Sigmoid colon (tissue), 7 donors: ENCODE measurements around the gene MYH11. TPM values are rescaled to one million over a fixed set of nuclear protein-coding genes. Genes with fewer than 3 reads are reported as not detected.

Experiments used
- DNase-seq: peaks from one replicate; pipeline ENCODE4 v3.0.0-alpha.2; 2019
- H3K27ac ChIP-seq, 4 donors: fragments of 200-600 bp; sonication (generic); one replicate each; pipeline ENCODE4 v1.5.1; 2016 to 2019; ENCODE audit warnings: mild to moderate bottlenecking in 1 of 4
- H3K27me3 ChIP-seq, 3 donors: fragments of 200-600 bp; sonication (generic); one replicate each; pipeline ENCODE4 v1.5.1; 2019; ENCODE audit warnings: mild to moderate bottlenecking in 1 of 3
- H3K36me3 ChIP-seq, 4 donors: fragments of 200-600 bp; sonication (generic); one replicate each; pipeline ENCODE4 v1.5.1; 2016 to 2019
- H3K4me1 ChIP-seq, 4 donors: fragments of 200-600 bp; sonication (generic); one replicate each; pipeline ENCODE4 v1.5.1; 2017 to 2019
- H3K4me3 ChIP-seq, 4 donors: fragments of 200-600 bp; sonication (generic); one replicate each; pipeline ENCODE4 v1.5.1; 2017 to 2019; ENCODE audit warnings: mild to moderate bottlenecking in 2 of 4, moderate library complexity in 1 of 4
- H3K9me3 ChIP-seq, 4 donors: fragments of 200-600 bp in 3 of 4; sonication (generic) in 3 of 4; one replicate each; pipeline versions ENCODE4 v1.5.1 to v1.6.1; 2013 to 2019
- EP300 ChIP-seq, 4 donors: sonication (generic); formaldehyde crosslinking; IDR thresholded peaks; one replicate each; pipeline ENCODE4 v1.6.1; 2017; ENCODE audit warnings: antibody characterized with exemption in 4 of 4
- POLR2A ChIP-seq, 2 donors: fragments of 450-650 bp; IDR thresholded peaks; one replicate each; pipeline ENCODE4 v1.6.1; 2016; ENCODE audit warnings: antibody characterized with exemption in 2 of 2, mild to moderate bottlenecking in 2 of 2, moderate library complexity in 2 of 2
- POLR2AphosphoS5 ChIP-seq, 4 donors: sonication (generic); formaldehyde crosslinking; IDR thresholded peaks; one replicate each; pipeline ENCODE4 v1.6.1; 2017; ENCODE audit warnings: antibody characterized with exemption in 4 of 4
- WGBS, 2 donors: extraction: QIAGEN DNeasy Blood & Tissue Kit; methylation state at CpG; one replicate each; pipeline ENCODE4 v1.1.7; 2013; 5-methylcytosine and 5-hydroxymethylcytosine counted together
- intact Hi-C: fragments of 100-400 bp; cut with DNase I; formaldehyde crosslinking; loops from one replicate; pipeline ENCODE4 v1.15.1; 2023
- polyA plus RNA-seq, 3 donors: library from polyadenylated mRNA; stranded (reverse); fragments of 200-250 nt; gene quantifications; one replicate each; pipeline ENCODE4 v1.2.3, GENCODE V29; 2013
- total RNA-seq, 4 donors: library from RNA; depleted of rRNA; stranded (reverse); fragments of >200 nt; gene quantifications; one replicate each; pipeline ENCODE4 v1.1.0, GENCODE V29; 2016
- TF ChIP-seq, protein P1 (sequence below), 4 experiments: fragments of 450-650 bp in 3 of 4; fragments of 200-600 bp in 1 of 4; IDR thresholded peaks; one replicate each; pipeline ENCODE4 v1.5.1; 2016 to 2019; ENCODE audit warnings: antibody characterized with exemption in 4 of 4, mild to moderate bottlenecking in 3 of 4, moderate library complexity in 2 of 4
- donor health status: healthy with polysubstance abuse.
- donor health status: Bipolar disorder and iron deficiency.
- donor health status: healthy.

The MYH11 gene
- total and polyA plus RNA-seq, 7 donors, result 5.1 to 11,818 (median 4,282) TPM

DNA sequence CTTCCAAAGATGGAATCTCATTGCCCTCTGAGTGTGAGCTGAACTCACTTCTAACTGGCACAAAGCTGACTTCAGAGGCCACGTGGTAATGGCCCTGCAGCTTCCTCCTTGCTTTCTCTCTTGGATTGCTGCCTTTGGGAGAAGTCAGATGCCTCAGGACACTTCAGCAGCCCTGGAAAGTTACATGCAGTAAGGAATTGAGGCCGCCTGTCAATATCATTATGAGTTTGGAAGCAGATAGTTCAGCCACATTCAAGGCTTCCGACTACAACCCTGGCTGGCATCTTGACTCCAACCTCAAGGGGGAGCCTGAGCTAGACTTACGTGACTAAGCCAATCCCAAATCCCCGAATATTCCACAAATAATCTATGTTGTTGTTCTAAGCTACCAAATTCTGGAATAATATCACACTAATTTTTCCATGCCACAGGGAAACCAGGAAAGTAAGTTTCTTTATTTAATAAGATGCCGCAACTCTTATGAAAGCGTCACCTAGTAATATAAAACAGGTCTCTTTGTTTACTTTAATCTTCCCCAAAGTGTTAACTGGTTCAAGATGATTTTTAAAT lies 18.0 kb upstream of the MYH11 start:
- H3K9me3 ChIP-seq, result no peaks in the 10 kb centered on the region
- 31 to 52% methylated on average over 7 of the region's 7 CpGs for WGBS, 2 donors
- intact Hi-C loops, result loop anchor here (2.0 kb wide), 1 partner anchor 254 kb away; no protein-coding TSS in a partner anchor
- H3K4me1 ChIP-seq, result peaks cover 0 to 39% (median 25%) of the 10 kb centered on the region in 4 donors
- no peak overlapping the region for H3K4me3 ChIP-seq
- H3K27me3 ChIP-seq, result no peaks in the 10 kb centered on the region
- TF ChIP-seq POLR2A (IDR thresholded peaks at IDR 0.05) (no peak), POLR2AphosphoS5 (IDR thresholded peaks at IDR 0.05) (peak in 3 of 4 donors; percentile 11 to 69 (median 15)), EP300 (IDR thresholded peaks at IDR 0.05) (peak in 1 of 4 donors; percentile 63)
- TF ChIP-seq, protein P1, sequence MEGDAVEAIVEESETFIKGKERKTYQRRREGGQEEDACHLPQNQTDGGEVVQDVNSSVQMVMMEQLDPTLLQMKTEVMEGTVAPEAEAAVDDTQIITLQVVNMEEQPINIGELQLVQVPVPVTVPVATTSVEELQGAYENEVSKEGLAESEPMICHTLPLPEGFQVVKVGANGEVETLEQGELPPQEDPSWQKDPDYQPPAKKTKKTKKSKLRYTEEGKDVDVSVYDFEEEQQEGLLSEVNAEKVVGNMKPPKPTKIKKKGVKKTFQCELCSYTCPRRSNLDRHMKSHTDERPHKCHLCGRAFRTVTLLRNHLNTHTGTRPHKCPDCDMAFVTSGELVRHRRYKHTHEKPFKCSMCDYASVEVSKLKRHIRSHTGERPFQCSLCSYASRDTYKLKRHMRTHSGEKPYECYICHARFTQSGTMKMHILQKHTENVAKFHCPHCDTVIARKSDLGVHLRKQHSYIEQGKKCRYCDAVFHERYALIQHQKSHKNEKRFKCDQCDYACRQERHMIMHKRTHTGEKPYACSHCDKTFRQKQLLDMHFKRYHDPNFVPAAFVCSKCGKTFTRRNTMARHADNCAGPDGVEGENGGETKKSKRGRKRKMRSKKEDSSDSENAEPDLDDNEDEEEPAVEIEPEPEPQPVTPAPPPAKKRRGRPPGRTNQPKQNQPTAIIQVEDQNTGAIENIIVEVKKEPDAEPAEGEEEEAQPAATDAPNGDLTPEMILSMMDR (IDR thresholded peaks at IDR 0.05), result peak; percentile 59 to 69 (median 64)
- peak overlapping the region; percentile 71 to 83 (median 74) for H3K27ac ChIP-seq
- H3K36me3 ChIP-seq, result peaks cover 0 to 37% (median 2%) of the 10 kb centered on the region in 4 donors
- peak; percentile 83 for DNase-seq

DNA sequence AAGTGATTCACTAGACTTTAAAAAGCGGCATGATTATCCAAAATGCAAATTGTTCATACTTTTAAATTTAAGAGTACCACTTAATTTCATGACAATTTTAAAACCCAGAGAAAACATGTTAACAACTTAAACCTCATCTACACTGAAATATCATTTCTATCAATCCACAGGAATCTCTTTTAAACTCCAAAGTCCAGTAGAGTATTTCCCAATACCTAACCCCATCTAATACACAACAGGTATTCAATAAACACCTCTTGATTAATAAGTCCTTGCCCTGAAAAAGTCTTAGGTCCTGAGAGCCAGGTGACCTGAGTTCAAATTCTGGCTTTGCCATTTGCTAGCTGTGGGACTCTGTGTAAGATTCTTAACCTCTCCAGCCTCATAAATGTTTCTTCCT lies 16.9 kb upstream of the MYH11 start:
- H3K9me3 ChIP-seq, result no peaks in the 10 kb centered on the region
- TF ChIP-seq EP300 (IDR thresholded peaks at IDR 0.05) (no peak), POLR2AphosphoS5 (IDR thresholded peaks at IDR 0.05) (no peak), POLR2A (IDR thresholded peaks at IDR 0.05) (no peak)
- TF ChIP-seq, protein P1 (IDR thresholded peaks at IDR 0.05), result no peak
- intact Hi-C loops, result loop anchor here (2.0 kb wide), 1 partner anchor 255 kb away; no protein-coding TSS in a partner anchor
- WGBS, 2 donors, result 95 to 98% methylated on average over 1 of the region's 1 CpG
- H3K4me1 ChIP-seq, result peaks cover 0 to 30% (median 24%) of the 10 kb centered on the region in 4 donors
- peaks cover 0 to 46% (median 2%) of the 10 kb centered on the region in 4 donors for H3K36me3 ChIP-seq
- peak overlapping the region; percentile 71 to 83 (median 74) for H3K27ac ChIP-seq
- no peaks in the 10 kb centered on the region for H3K27me3 ChIP-seq
- no peak for DNase-seq
- H3K4me3 ChIP-seq, result no peak overlapping the region

DNA sequence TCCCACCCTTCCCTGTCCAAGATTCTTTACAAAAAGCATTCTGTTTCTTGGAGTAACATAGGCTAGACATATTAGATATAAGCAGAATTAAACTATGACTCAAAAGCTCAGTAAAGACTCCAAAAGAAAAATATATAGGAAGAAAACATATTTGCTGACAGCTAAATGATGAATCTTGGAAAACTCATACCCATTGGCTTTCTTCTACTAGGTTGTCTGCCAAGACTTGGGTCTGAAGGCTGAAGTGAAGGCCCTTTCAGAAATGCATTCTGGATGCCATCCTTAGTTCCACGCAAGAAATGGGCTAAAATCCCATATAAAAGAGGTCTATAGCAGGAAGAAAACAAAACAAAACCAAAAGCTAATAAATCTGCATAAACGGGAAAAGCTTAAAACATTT lies 16.5 kb upstream of the MYH11 start:
- no peaks in the 10 kb centered on the region for H3K9me3 ChIP-seq
- intact Hi-C loops, result no loop called here
- peak overlapping the region; percentile 71 to 83 (median 74) for H3K27ac ChIP-seq
- peaks cover 0 to 41% (median 2%) of the 10 kb centered on the region in 4 donors for H3K36me3 ChIP-seq
- TF ChIP-seq POLR2AphosphoS5 (IDR thresholded peaks at IDR 0.05) (no peak), EP300 (IDR thresholded peaks at IDR 0.05) (no peak), POLR2A (IDR thresholded peaks at IDR 0.05) (no peak)
- TF ChIP-seq, protein P1 (IDR thresholded peaks at IDR 0.05), result no peak
- DNase-seq, result peak; percentile 4
- H3K27me3 ChIP-seq, result no peaks in the 10 kb centered on the region
- H3K4me3 ChIP-seq, result no peak overlapping the region
- WGBS, 2 donors, result 90 to 92% methylated on average over 2 of the region's 2 CpGs
- H3K4me1 ChIP-seq, result peaks cover 0 to 30% (median 24%) of the 10 kb centered on the region in 4 donors

DNA sequence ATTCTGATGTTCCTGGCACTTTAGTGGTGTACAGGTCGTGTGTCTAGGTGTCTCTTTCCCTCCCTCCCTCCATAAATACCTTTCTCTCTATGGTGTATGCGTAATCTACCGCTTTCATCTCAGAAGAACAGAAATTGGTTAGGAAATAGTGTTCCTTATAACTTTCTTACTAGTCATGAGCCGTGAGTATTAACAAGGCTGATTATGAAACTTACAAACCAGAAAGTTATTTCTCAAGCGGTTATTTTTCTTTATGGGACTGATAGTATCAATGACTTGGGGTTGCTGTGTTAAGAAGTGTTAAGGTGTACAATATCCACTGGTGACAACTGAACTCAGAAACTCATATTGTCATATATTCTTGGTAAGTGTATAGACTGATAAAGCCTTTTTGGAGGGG lies 13.2 kb upstream of the MYH11 start:
- Histone ChIP-seq H3K4me3 (no peak overlapping the region), H3K27ac (peak overlapping the region in 2 of 4 donors; percentile 46 to 95), H3K27me3 (no peaks in the 10 kb centered on the region), H3K4me1 (peaks cover 0 to 46% (median 39%) of the 10 kb centered on the region in 4 donors), H3K36me3 (peaks cover 0 to 45% (median 7%) of the 10 kb centered on the region in 4 donors), H3K9me3 (no peaks in the 10 kb centered on the region)
- 86 to 92% methylated on average over 5 of the region's 5 CpGs for WGBS, 2 donors
- no peak for DNase-seq
- TF ChIP-seq EP300 (IDR thresholded peaks at IDR 0.05), result no peak
- no peak for TF ChIP-seq POLR2A (IDR thresholded peaks at IDR 0.05)
- TF ChIP-seq, protein P1 (IDR thresholded peaks at IDR 0.05), result no peak
- TF ChIP-seq POLR2AphosphoS5 (IDR thresholded peaks at IDR 0.05), result no peak
- intact Hi-C loops, result no loop called here
